NK-92 (cell line): ENCODE data around the gene ADSS1.
"Not testable (repeated sequence)": the region's sequence is repeated elsewhere in the genome, so short reads cannot be mapped to it uniquely, and the experiment has no call there.

ENCODE experiments used
- DNase-seq: peaks from one replicate; lab custom pipeline; 2025; ENCODE audit not compliant: unreplicated experiment; lab: John Stamatoyannopoulos, UW

Gene ADSS1

GRCh38 chr14:104715871-104716270 lies 8.2 kb upstream of the ADSS1 start:
- no peak for DNase-seq

DNA sequence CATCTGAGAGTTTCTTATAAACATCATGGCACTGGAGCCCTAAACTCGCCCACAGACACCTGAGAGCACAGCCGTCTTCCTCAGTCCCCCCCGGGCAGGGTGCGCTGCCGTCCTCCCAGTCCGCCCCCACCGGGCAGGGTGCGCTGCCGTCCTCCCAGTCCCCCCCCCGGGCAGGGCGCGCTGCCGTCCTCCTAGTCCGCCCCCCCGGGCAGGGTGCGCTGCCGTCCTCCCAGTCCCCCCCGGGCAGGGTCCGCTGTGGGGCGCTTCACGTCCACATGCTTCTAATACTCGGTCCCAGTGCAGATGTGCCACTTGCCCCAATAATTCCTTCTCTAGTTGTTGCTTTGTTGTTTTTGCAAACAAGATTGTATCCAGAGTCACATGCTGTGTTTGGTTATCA lies 6.9 kb upstream of the ADSS1 start:
- DNase-seq: no peak

DNA sequence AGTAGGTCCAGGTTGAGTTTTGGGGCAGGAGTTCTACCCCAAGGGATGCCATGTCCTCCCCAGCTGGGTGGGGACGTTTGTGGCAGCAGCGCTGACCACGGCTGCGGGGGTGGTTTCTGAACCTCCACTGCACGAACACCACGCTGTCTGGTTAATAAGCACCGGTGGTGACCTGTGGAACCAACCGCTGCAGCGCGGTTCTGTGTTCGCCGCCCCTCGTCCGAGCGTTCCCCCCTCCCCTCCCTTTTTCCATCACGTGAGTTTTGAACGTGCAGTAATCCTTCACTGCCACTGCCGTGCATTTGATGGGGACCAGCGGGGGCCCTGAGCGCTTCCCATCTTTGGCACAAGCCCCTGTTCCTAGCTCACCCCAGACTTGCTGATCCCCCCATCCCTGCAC lies 6.4 kb upstream of the ADSS1 start:
- no peak for DNase-seq

- no peak for DNase-seq
Observed at GRCh38 chr14:104718147-104718546, 5.9 kb upstream of the ADSS1 start.

GRCh38 chr14:104718871-104719270 lies 5.2 kb upstream of the ADSS1 start:
- no peak for DNase-seq

GRCh38 chr14:104719343-104719742 lies 4.7 kb upstream of the ADSS1 start:
- DNase-seq: no peak

- DNase-seq: no peak
Observed at GRCh38 chr14:104721505-104722431, 2.3 kb upstream of the ADSS1 start.

DNA sequence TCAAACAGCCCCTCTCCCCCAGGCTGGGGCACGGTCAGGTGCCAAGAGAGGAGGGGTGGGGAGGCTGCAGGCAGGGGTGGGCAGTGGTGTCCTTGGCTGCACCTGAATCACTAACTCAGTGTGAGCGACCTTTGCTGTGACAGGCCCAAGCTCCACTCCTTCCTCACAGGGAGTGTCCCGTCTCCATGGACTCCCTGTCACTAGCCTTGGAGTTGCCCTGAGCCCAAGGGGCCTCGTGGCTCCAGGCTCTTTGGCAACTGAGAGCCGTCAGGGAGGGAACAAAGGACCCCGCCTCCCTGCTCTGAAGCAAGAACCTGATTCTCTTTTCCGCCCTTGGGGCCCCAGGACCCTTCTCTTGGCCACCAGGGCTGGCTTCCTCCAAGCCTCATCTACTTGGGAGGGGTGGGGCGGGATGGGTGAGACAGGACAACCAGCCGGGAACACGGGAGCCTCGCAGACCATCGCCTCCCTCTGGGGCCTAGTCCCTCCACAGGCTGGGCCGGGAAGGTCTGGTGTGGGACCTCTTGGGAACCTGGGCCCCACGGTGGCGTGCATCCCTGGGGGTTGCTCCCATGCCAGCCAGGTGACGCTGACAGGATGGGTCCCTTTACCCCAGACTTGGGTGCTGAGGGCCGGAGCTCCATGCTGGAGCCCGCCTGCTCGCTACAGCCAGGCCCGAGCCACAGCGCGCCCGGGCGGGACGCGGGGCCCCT lies 935 bp upstream of the ADSS1 start:
- DNase-seq: no peak

GRCh38 chr14:104724407-104724980 lies 465 bp downstream of the ADSS1 start:
- DNase-seq: no peak

GRCh38 chr14:104724981-104725771 lies 1.1 kb downstream of the ADSS1 start:
- no peak for DNase-seq

GRCh38 chr14:104725772-104726548 lies 1.9 kb downstream of the ADSS1 start:
- DNase-seq: no peak

DNA sequence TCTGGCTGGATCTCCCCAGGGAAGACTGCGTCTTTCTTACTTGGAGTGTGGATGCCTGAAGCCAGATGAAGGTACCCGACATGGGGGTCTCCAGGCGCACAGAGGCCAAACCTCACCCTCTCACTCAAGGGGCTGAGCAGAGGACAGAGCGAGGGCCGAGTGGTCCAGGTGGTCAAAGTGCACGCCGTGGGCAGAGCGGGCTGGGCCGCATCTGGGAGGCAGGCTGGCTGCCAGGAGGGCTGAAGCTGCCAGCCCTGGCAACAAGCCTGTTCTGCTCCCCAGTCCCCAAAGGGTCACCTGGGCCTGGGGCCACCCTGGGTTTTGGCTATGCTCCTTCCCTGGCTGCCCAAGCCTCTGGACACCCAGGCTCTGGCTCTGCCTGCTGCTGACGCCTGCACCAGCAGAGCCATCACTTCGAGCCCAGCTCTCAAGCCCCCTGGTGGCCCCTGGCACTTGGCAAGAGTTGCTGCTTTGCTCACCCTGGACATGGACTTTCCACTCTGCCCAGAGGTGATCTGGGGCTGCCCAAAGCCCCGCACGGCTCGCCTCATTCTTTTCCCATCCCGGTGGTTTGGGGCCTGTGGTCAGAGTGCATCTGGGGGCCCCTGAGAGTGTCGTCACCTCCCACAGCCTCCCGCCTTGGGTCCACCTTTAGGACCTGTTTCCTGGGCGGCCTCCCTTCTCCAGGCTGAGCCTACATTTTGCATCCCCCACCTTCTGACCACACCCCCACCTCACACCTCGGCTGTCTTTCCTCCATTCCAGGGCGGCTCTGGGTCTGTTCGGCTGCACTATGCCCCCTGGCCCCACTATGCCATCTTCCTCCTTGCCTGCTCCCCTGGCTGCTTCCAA lies 2.8 kb downstream of the ADSS1 start:
- no peak for DNase-seq

DNA sequence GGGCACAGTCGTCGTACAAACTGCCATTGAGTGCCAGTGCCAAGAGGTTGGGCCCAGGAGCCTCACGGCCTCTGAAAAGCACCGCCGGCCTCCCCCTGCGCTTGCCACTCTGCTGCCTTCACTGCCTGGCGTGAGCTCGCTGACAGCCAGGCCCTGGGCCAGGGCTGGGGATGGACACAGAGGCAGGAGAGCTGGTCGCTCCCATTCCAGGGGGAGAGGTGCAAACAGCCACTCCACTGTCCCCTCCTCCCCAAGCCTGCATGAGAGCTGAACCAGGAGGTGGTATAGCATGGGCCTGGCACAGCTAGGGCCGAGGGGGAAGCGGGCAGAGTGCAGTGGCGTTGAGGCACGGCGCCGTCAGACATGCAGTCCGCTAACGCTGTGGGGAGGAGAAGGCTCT lies 4.6 kb downstream of the ADSS1 start:
- no peak for DNase-seq

GRCh38 chr14:104729176-104729834 lies 5.3 kb downstream of the ADSS1 start:
- not testable (repeated sequence) for DNase-seq

GRCh38 chr14:104729835-104730181 lies 5.8 kb downstream of the ADSS1 start:
- no peak for DNase-seq

- no peak for DNase-seq
Observed at GRCh38 chr14:104730487-104730886, 6.5 kb downstream of the ADSS1 start.

DNA sequence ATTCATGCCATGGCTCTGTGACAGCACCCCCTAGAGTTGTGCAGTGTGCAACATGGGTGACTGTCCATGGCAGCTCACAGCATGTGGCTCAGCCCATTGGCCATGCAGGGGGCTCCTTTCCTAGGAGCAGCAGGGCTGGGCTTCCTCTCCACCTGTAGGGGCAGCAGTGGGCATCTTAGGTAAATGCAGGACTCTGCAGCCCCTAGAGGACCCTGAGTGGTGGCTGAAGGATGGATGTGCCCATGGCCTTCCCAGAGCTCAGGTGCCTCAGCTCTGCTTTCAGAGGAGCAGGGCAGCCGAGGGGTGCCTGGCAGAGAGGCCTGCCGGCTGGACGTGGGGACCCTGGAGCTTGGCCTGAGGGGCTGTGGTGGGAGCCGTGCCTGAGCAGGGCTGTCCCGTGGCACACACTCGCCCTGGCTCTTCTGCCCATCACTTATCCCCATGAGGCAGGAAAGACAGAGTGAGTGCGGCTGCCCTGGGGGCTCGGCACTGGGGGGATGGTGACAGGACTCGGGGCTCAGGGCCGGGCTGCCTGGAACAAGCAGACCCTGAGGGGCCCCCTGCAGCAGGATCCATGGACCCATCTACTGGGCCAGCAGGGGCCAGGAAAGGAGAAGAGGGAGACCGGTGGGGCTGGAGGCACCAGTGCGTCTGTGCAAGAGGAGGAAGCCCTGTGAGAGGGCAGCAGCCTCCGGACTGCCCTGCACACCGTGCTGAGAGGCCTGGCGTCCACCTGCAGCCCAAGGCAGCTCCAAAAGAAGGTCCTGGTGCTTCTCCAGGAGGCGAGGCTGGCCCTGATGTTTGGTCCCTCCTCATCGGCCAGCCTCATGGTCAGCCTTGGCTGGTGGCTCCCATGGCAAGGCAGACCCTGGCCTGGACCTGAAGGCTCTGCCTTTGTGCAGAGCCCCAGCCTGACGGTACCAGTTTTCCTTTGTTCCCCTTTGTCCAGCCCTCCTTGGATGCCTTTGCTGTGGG lies 7.6 kb downstream of the ADSS1 start:
- no peak for DNase-seq

DNA sequence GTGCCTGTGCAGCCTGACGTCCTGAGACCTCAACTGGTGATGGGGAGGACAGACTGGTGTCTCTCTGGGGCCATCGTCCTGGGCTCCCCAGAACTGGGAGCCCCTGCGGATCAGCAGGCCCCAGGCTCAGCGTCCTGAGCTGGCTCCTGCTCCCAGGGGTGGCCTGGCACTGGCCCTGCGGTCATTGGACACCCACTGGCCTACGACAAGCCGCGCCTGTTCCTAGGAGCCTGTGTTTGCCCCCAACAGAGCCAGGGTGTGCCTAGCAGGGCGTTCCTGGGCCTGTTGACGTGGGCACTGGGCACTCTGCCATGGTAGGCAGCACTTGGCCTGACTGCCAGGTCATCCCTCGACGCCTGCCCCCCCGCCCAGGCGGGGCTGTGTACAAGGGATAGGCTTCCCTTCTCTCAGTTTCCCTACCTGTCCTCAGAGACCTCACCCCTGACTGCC lies 8.4 kb downstream of the ADSS1 start:
- DNase-seq: no peak
